Keratinocyte (primary cell): ENCODE measurements around the gene PTGR3. TPM values are rescaled to one million over a fixed set of nuclear protein-coding genes. Genes with fewer than 3 reads are reported as not detected.

Experiments
- DNase-seq: peaks from one replicate; pipeline ENCODE4 v3.0.0-alpha.2; 2011; ENCODE audit warnings: low read depth, missing footprints, low spot score
- FAIRE-seq: peaks from 2 replicates; lab custom pipeline; 2011; peaks lifted over from hg19 to GRCh38; lab: Jason Lieb, UNC
- H2AFZ ChIP-seq: 2 replicates; pipeline ENCODE4 v1.6.0; 2012; ENCODE audit warnings: low read length, control low read depth, inconsistent platforms; ENCODE audit not compliant: control insufficient read depth
- H3K27ac ChIP-seq: 2 replicates; pipeline ENCODE4 v1.5.1; 2011; ENCODE audit warnings: low read length; ENCODE audit not compliant: control insufficient read depth, insufficient read depth
- H3K27me3 ChIP-seq: 3 replicates; pipeline ENCODE4 v1.6.0; 2011; ENCODE audit warnings: low read length; ENCODE audit not compliant: control insufficient read depth, insufficient read depth; ENCODE audit errors: extremely low read depth
- H3K36me3 ChIP-seq, 2 experiments: 2 replicates in 1 of 2; 3 replicates in 1 of 2; pipeline ENCODE4 v1.5.1; 2011; ENCODE audit warnings: low read length in 2 of 2, mild to moderate bottlenecking in 1 of 2; ENCODE audit not compliant: control insufficient read depth in 2 of 2, insufficient read depth in 2 of 2; ENCODE audit errors: extremely low read depth in 1 of 2
- H3K4me1 ChIP-seq: 3 replicates; pipeline ENCODE4 v1.5.1; 2011; ENCODE audit warnings: low read length; ENCODE audit not compliant: control insufficient read depth, insufficient read depth; ENCODE audit errors: extremely low read depth
- H3K4me2 ChIP-seq: 3 replicates; pipeline ENCODE4 v1.6.0; 2011; ENCODE audit warnings: low read depth, low read length; ENCODE audit not compliant: control insufficient read depth, insufficient read depth; ENCODE audit errors: extremely low read depth
- H3K4me3 ChIP-seq, 3 experiments: fragments of 200-600 bp in 1 of 3; sonication (generic) in 1 of 3; 2 replicates in 2 of 3; 3 replicates in 1 of 3; pipeline ENCODE4 v1.5.1; 2011 to 2016; ENCODE audit warnings: low read length in 3 of 3, mild to moderate bottlenecking in 3 of 3, control low read depth in 2 of 3, inconsistent platforms in 1 of 3, low read depth in 1 of 3, mixed read lengths in 1 of 3, mixed run types in 1 of 3, moderate library complexity in 1 of 3; ENCODE audit not compliant: control insufficient read depth in 2 of 3, insufficient read depth in 2 of 3; ENCODE audit errors: extremely low read depth in 1 of 3
- H3K79me2 ChIP-seq: 2 replicates; pipeline ENCODE4 v1.6.0; 2012; ENCODE audit warnings: low read length; ENCODE audit not compliant: control insufficient read depth, insufficient read depth
- H3K9ac ChIP-seq: 3 replicates; pipeline ENCODE4 v1.6.0; 2011; ENCODE audit warnings: low read length; ENCODE audit not compliant: control insufficient read depth, insufficient read depth; ENCODE audit errors: extremely low read depth
- H3K9me1 ChIP-seq: 3 replicates; pipeline ENCODE4 v1.6.0; 2011; ENCODE audit warnings: low read length; ENCODE audit not compliant: control insufficient read depth, insufficient read depth; ENCODE audit errors: extremely low read depth
- H3K9me3 ChIP-seq: 2 replicates; pipeline ENCODE4 v1.5.1; 2012; ENCODE audit warnings: low read depth, low read length; ENCODE audit not compliant: control insufficient read depth
- H4K20me1 ChIP-seq: 3 replicates; pipeline ENCODE4 v1.6.0; 2011; ENCODE audit warnings: low read length; ENCODE audit not compliant: control insufficient read depth, insufficient read depth; ENCODE audit errors: extremely low read depth
- EZH2 ChIP-seq: IDR thresholded peaks from one replicate; pipeline ENCODE4 v1.6.1; 2012; ENCODE audit warnings: inconsistent platforms, mild to moderate bottlenecking, low read length, moderate library complexity
- dilution Hi-C: fragments of 300-500 bp; cut with MboI; formaldehyde crosslinking; loops from one replicate; pipeline ENCODE4 v1.7.0; 2020; ENCODE audit warnings: low sequenced_read_pairs; ENCODE audit not compliant: extremely low pct_ligation_motif_present
- polyA plus RNA-seq, 5 experiments: library from polyadenylated mRNA; depleted of rRNA in 3 of 5; stranded (reverse) in 3 of 5; stranded (forward) in 1 of 5; unstranded in 1 of 5; fragments of >200 nt; gene quantifications; 1 replicate in 1 of 5; 2 replicates in 3 of 5; 3 replicates in 1 of 5; pipeline versions ENCODE4 v1.2.1 to v1.2.3, GENCODE V29; 2011 to 2012; ENCODE audit warnings: missing spikeins in 2 of 5, low read depth in 1 of 5, low replicate concordance in 1 of 5
- TF ChIP-seq, protein P1 (sequence below), 3 experiments: IDR thresholded peaks in 1 of 3; conservative IDR thresholded peaks in 1 of 3; optimal IDR thresholded peaks in 1 of 3; 2 replicates in 2 of 3; 3 replicates in 1 of 3; pipeline versions ENCODE3 to v1.5.1; 2011; ENCODE audit warnings: low read length in 3 of 3, mild to moderate bottlenecking in 3 of 3, moderate library complexity in 2 of 3, control low read depth in 1 of 3, inconsistent platforms in 1 of 3; ENCODE audit not compliant: insufficient read depth in 2 of 3; ENCODE audit errors: extremely low read depth in 1 of 3

The PTGR3 gene
- polyA plus RNA-seq, 1 donor (not counting 4 experiments of a cell fraction or from before 2014, with no cell fraction given) = 25.2 TPM

DNA sequence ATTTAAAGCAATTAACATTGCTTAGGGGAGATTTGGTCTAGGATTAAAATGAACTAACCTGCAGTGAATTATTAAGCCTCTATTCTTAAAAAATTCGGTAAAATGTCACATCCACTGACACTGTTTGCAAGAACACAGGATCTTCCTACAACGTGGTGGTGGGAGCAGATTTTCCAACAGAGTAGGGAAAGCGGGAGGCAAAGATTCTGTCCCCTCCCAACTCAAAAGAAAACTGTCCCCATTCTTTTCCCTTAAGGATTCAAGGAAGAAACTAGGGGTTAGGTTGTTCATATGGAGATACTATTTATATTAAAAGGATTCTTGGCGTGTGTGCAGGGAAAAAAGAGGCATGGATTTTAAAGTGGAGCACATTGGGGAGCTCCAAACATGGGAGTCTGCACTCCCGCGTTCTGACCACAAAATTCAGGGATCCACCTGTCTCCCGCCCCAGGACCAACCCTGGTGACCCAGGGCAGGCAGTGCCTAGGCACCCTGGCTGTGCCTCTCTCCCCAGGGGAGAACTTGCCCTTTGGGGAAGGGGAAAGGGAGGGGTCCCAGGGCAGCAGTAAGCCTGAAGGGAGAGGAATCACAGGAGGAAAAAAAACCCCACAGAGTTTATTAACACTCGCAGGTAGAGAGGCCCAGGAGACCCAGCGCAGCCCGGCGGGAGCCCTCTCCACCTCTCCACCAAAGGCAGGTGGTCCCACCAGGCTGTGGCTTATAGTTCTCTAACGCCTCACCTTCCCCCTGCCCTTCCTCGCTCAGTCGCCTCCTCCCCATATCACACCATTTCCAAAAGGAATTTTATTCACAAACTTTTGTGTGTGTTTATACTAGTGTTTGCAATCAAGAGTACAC is 2.3 kb downstream of the PTGR3 start:
- Histone ChIP-seq H4K20me1 (no peaks in the 10 kb centered on the region), H3K4me1 (peaks cover 26% of the 10 kb centered on the region), H3K27me3 (no peaks in the 10 kb centered on the region), H2AFZ (no peak overlapping the region), H3K4me2 (peak overlapping the region; percentile 85), H3K9ac (peak overlapping the region; percentile 81), H3K9me3 (no peaks in the 10 kb centered on the region), H3K9me1 (no peaks in the 10 kb centered on the region), H3K4me3 (peak overlapping the region in 2 of 3 experiments; percentile 90 to 91), H3K36me3 (peaks cover 0 to 2% of the 10 kb centered on the region in 2 experiments), H3K79me2 (peaks cover 52% of the 10 kb centered on the region), H3K27ac (no peak overlapping the region)
- FAIRE-seq (no peak), DNase-seq (no peak)
- dilution Hi-C loops = no loop called here
- TF ChIP-seq, protein P1, sequence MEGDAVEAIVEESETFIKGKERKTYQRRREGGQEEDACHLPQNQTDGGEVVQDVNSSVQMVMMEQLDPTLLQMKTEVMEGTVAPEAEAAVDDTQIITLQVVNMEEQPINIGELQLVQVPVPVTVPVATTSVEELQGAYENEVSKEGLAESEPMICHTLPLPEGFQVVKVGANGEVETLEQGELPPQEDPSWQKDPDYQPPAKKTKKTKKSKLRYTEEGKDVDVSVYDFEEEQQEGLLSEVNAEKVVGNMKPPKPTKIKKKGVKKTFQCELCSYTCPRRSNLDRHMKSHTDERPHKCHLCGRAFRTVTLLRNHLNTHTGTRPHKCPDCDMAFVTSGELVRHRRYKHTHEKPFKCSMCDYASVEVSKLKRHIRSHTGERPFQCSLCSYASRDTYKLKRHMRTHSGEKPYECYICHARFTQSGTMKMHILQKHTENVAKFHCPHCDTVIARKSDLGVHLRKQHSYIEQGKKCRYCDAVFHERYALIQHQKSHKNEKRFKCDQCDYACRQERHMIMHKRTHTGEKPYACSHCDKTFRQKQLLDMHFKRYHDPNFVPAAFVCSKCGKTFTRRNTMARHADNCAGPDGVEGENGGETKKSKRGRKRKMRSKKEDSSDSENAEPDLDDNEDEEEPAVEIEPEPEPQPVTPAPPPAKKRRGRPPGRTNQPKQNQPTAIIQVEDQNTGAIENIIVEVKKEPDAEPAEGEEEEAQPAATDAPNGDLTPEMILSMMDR (optimal IDR thresholded peaks at IDR 0.05 in 1 of 3, IDR thresholded peaks at IDR 0.05 in 1 of 3, conservative IDR thresholded peaks at IDR 0.05 in 1 of 3; ENCODE audit: extremely low read depth in 1 of 3, insufficient read depth in 2 of 3, low read length in 3 of 3) = no peak
- no peak for TF ChIP-seq EZH2

DNA sequence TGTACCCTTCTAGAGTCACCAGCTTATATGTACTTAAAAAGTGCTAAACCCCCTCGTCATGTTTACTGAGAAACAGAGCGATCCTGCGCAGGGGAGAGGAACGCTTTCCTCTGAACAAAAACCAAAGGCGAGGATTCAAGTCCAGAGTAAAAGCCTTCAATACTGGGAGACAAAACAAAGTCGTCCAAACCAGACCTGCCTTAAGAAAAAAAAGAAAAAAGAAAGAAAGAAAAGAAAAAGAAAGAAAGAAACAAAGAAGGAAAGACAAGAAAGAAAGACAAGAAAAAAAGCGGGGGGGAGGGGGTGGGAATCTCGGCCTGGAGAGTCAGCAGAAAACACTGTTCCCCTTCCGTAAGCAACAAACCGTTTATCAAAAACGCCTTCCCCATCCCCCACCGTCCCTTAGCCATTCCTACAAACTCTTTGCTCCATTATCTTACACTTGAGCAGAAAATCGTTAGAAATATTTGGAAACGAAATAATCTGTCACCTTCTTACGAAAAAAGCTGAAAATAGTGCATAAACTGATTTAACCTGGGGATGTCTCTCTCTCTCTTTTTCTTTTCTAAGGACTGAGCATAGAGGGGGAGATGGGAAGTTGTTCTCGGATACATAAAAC is 3.3 kb downstream of the PTGR3 start:
- Histone ChIP-seq H3K27ac (no peak overlapping the region), H4K20me1 (no peaks in the 10 kb centered on the region), H3K4me2 (no peak overlapping the region), H3K9me3 (no peaks in the 10 kb centered on the region), H3K9me1 (no peaks in the 10 kb centered on the region), H2AFZ (no peak overlapping the region), H3K9ac (no peak overlapping the region), H3K79me2 (peaks cover 52% of the 10 kb centered on the region), H3K27me3 (no peaks in the 10 kb centered on the region), H3K36me3 (peaks cover 0 to 2% of the 10 kb centered on the region in 2 experiments), H3K4me3 (no peak overlapping the region), H3K4me1 (peaks cover 26% of the 10 kb centered on the region)
- TF ChIP-seq, protein P1 (optimal IDR thresholded peaks at IDR 0.05 in 1 of 3, IDR thresholded peaks at IDR 0.05 in 1 of 3, conservative IDR thresholded peaks at IDR 0.05 in 1 of 3; ENCODE audit: extremely low read depth in 1 of 3, insufficient read depth in 2 of 3, low read length in 3 of 3) = no peak
- no peak for TF ChIP-seq EZH2
- DNase-seq (no peak), FAIRE-seq (no peak)
- dilution Hi-C loops = no loop called here
